Liver (tissue), 3 donors: ENCODE data around the gene DNAJC2.

ENCODE experiments used
- ATF3 ChIP-seq: IDR thresholded peaks from 2 replicates; pipeline ENCODE4 v1.6.1; 2016; ENCODE audit warnings: antibody characterized with exemption
- CTCF ChIP-seq: fragments of 150-350 bp; IDR thresholded peaks from 2 replicates; pipeline ENCODE4 v1.5.1; 2017; ENCODE audit warnings: improper control_type of control experiment, low read depth, low read length; ENCODE audit not compliant: missing input control
- FOXA1 ChIP-seq: IDR thresholded peaks from 2 replicates; pipeline ENCODE4 v1.6.1; 2016; ENCODE audit warnings: antibody characterized with exemption
- GABPA ChIP-seq, 2 donors: IDR thresholded peaks in 1 of 2; conservative IDR thresholded peaks in 1 of 2; 2 replicates each; pipeline ENCODE4 v1.6.1; 2016; ENCODE audit warnings: antibody characterized with exemption in 2 of 2, mild to moderate bottlenecking in 1 of 2, moderate library complexity in 1 of 2
- JUND ChIP-seq, 2 donors: IDR thresholded peaks; 2 replicates each; pipeline ENCODE4 v1.6.1; 2016; ENCODE audit warnings: antibody characterized with exemption in 2 of 2
- MAX ChIP-seq: IDR thresholded peaks from 2 replicates; pipeline ENCODE4 v1.6.1; 2016; ENCODE audit warnings: antibody characterized with exemption
- NR2F2 ChIP-seq: IDR thresholded peaks from 2 replicates; pipeline ENCODE4 v1.6.1; 2016; ENCODE audit warnings: antibody characterized with exemption
- RAD21 ChIP-seq, 2 donors: IDR thresholded peaks; 2 replicates each; pipeline ENCODE4 v1.6.1; 2016; ENCODE audit warnings: antibody characterized with exemption in 2 of 2, mild to moderate bottlenecking in 2 of 2
- REST ChIP-seq: IDR thresholded peaks from 2 replicates; pipeline ENCODE4 v1.6.1; 2016; ENCODE audit warnings: antibody characterized with exemption, mild to moderate bottlenecking
- RXRA ChIP-seq, 2 donors: IDR thresholded peaks; 2 replicates each; pipeline ENCODE4 v1.6.1; 2017 to 2018; ENCODE audit warnings: antibody characterized with exemption in 2 of 2, mild to moderate bottlenecking in 1 of 2
- TAF1 ChIP-seq: conservative IDR thresholded peaks from 2 replicates; pipeline ENCODE4 v1.6.1; 2016; ENCODE audit warnings: antibody characterized with exemption, mild to moderate bottlenecking
- YY1 ChIP-seq: IDR thresholded peaks from 2 replicates; pipeline ENCODE4 v1.6.1; 2016; ENCODE audit warnings: antibody characterized with exemption, mild to moderate bottlenecking
- ZBTB33 ChIP-seq: IDR thresholded peaks from 2 replicates; pipeline ENCODE4 v1.6.1; 2016; ENCODE audit warnings: antibody characterized with exemption
- donor health status: healthy.
- donor health status: healthy.

GRCh38 chr7:103387242-103387641 is 42.7 kb upstream of the DNAJC2 start:
- TF ChIP-seq RAD21 (IDR thresholded peaks at IDR 0.05) (no peak), JUND (IDR thresholded peaks at IDR 0.05) (no peak), CTCF (no peak), REST (no peak), RXRA (IDR thresholded peaks at IDR 0.05) (no peak), ATF3 (no peak), MAX (no peak), YY1 (no peak), GABPA (IDR thresholded peaks at IDR 0.05 in 1 of 2, conservative IDR thresholded peaks at IDR 0.05 in 1 of 2) (no peak), NR2F2 (no peak), FOXA1 (no peak), TAF1 (no peak), ZBTB33 (no peak)
